Lower lobe of right lung (tissue), 2 donors: ENCODE data around the gene WNT7B. TPM values are rescaled to one million over a fixed set of nuclear protein-coding genes. Genes with fewer than 3 reads are reported as not detected.

Source experiments
- ATAC-seq, 2 donors: fragments of 200-7000 bp; cut with Tn5 transposase; one replicate each; pipeline ENCODE4 v1.9.1; 2020 to 2022; ENCODE audit warnings: mild to moderate bottlenecking in 2 of 2, moderate library complexity in 2 of 2
- DNase-seq: peaks from one replicate; pipeline ENCODE4 v3.0.0-alpha.2; 2020
- H3K27ac ChIP-seq: fragments of 200-600 bp; one replicate; pipeline ENCODE4 v1.8.0; 2022
- H3K27me3 ChIP-seq: fragments of 200-600 bp; one replicate; pipeline ENCODE4 v1.8.0; 2022; ENCODE audit warnings: low read depth
- H3K36me3 ChIP-seq: fragments of 200-600 bp; one replicate; pipeline ENCODE4 v1.8.0; 2022; ENCODE audit warnings: mild to moderate bottlenecking
- H3K4me1 ChIP-seq: fragments of 200-600 bp; one replicate; pipeline ENCODE4 v1.8.0; 2022
- H3K4me3 ChIP-seq: fragments of 200-600 bp; one replicate; pipeline ENCODE4 v1.8.0; 2022; ENCODE audit warnings: mild to moderate bottlenecking
- H3K9me3 ChIP-seq: fragments of 200-600 bp; one replicate; pipeline ENCODE4 v1.8.0; 2022
- intact Hi-C: fragments of 100-400 bp; cut with DNase I; formaldehyde crosslinking; loops from one replicate; pipeline ENCODE4 v1.11.0; 2022
- total RNA-seq: library from RNA; stranded (reverse); fragmentation: NEBNext Ultra II Directional; extraction: Animal tissue kit (Norgen Biotek cat#: 25700); gene quantifications from one replicate; pipeline ENCODE4 v1.2.1, GENCODE V29; 2021
- TF ChIP-seq, protein P1 (sequence below): fragments of 200-600 bp; IDR thresholded peaks from one replicate; pipeline ENCODE4 v1.8.0; 2022; ENCODE audit warnings: antibody characterized with exemption, mild to moderate bottlenecking
- donor health status: DM: no; HTN: yes; CAD: no; lungs with severe emphysema.

Gene WNT7B
- total RNA-seq, 1 donor from 2014 or later, result 6.3 TPM

DNA sequence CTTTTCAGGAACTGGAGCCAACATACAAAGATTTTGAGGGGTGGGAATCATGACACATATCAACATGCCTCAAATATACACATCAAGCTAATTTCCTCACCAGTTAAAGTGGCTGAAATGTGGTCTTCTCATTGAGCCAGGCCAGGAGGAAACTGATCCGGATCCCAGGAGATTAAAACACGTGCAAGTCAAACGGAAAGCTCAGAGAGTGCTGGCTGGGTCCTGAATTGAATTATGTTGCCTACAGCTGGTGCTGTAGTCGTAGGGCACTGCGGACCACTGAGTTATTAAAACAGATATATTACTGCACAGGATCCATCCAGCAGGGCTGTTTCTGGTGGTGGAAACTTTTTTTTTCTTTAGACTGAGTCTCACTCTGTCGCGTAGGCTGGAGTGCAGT is 14.1 kb upstream of the WNT7B start:
- intact Hi-C loops, result no loop called here
- no peaks in the 10 kb centered on the region for H3K9me3 ChIP-seq
- TF ChIP-seq, protein P1, sequence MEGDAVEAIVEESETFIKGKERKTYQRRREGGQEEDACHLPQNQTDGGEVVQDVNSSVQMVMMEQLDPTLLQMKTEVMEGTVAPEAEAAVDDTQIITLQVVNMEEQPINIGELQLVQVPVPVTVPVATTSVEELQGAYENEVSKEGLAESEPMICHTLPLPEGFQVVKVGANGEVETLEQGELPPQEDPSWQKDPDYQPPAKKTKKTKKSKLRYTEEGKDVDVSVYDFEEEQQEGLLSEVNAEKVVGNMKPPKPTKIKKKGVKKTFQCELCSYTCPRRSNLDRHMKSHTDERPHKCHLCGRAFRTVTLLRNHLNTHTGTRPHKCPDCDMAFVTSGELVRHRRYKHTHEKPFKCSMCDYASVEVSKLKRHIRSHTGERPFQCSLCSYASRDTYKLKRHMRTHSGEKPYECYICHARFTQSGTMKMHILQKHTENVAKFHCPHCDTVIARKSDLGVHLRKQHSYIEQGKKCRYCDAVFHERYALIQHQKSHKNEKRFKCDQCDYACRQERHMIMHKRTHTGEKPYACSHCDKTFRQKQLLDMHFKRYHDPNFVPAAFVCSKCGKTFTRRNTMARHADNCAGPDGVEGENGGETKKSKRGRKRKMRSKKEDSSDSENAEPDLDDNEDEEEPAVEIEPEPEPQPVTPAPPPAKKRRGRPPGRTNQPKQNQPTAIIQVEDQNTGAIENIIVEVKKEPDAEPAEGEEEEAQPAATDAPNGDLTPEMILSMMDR, result no peak
- ATAC-seq, result no peak
- H3K4me1 ChIP-seq, result peaks cover 17% of the 10 kb centered on the region
- no peak overlapping the region for H3K27ac ChIP-seq
- no peaks in the 10 kb centered on the region for H3K36me3 ChIP-seq
- H3K27me3 ChIP-seq, result no peaks in the 10 kb centered on the region
- no peak for DNase-seq
- H3K4me3 ChIP-seq, result no peak overlapping the region

DNA sequence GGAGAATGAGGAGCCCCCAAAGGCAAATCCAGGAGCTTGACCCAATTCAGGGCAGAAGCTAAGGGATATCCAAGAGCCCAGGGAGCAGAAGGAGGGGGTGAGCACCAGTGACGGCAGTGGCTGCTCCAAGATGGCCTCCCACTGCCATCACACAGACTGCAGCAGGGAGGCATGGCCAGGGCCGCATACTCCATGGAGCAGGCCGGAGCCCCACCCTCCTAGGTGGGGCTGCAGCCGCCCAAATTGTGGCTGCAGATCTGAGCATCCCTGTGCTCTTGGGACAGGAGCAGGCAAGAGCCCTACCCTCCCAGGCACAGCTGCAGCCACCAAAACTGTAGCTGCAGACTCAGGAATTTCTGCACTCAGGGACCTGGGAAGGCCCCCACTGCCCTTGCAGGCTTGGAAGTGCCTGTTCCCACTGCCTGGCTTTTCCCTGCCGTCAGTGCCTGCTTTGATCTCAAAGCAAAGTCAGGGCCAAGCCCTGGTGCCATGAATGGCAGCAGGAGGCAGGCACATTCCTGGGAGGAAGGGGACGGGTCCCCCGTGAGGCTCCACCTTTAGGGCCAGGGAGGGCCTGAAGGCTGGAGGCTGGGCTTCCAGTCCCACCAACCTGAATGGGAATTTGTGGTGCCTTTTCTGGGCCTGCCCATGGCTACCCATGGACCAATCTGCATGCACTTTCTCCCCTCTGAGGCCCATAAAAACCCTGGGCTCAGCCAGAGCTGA is 10.3 kb upstream of the WNT7B start:
- Histone ChIP-seq H3K27ac (no peak overlapping the region), H3K4me1 (no peaks in the 10 kb centered on the region), H3K27me3 (no peaks in the 10 kb centered on the region), H3K9me3 (no peaks in the 10 kb centered on the region), H3K4me3 (no peak overlapping the region), H3K36me3 (no peaks in the 10 kb centered on the region)
- TF ChIP-seq, protein P1, result no peak
- no peak for ATAC-seq
- no peak for DNase-seq
- intact Hi-C loops, result no loop called here

DNA sequence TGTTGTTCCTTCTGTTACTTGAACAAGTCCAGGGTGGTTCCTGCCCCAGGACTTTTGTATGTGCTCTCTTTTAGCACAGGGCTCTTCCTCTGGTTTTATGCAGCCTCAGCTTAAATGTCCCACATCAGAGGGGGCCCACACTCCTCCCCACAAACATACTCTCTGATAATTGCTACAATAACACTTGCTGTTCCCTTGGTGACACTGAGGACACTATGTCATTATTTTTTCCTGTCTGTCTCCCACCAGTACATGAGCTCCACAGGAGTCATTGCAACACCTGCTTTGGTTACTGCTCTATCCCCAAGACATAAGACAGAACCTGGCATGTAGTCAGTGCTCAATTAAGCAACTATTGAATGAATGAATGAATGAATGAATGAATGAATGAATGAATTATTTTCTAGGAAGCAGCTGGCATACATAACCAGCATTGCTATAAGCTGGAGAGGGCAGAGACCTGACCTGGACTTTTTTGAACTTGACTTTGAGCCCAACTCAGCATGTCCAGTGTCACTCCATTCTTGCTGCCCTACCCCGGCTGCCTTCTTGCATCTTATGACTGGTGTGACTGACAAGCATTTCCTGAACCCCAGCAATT is 7.5 kb upstream of the WNT7B start:
- ATAC-seq, result no peak
- TF ChIP-seq, protein P1, result no peak
- H3K4me3 ChIP-seq, result no peak overlapping the region
- no peak for DNase-seq
- H3K27me3 ChIP-seq, result no peaks in the 10 kb centered on the region
- H3K27ac ChIP-seq, result no peak overlapping the region
- no peaks in the 10 kb centered on the region for H3K9me3 ChIP-seq
- no peaks in the 10 kb centered on the region for H3K36me3 ChIP-seq
- H3K4me1 ChIP-seq, result no peaks in the 10 kb centered on the region
- intact Hi-C loops, result no loop called here

DNA sequence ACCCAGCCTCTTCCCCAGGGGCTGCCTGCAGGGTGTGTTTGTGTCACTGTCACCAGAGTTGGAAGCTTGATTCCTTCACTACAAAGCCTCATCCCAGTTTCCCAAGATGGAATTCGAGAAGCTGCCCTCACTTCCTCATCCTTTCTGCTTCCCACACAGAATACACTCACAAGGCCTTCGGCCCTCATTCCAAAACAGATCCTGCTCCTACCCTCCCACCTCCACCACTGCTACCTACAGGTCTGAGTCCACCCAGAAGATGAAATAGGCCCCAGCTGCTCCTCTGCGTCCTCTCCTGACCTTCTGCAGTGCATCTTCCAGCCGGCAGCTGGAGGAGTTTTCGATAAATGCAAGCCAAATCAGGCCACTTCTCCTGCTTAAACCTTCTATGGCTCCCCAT is 6.8 kb upstream of the WNT7B start:
- H3K27ac ChIP-seq, result no peak overlapping the region
- no peaks in the 10 kb centered on the region for H3K36me3 ChIP-seq
- intact Hi-C loops, result no loop called here
- H3K4me1 ChIP-seq, result peaks cover 4% of the 10 kb centered on the region
- H3K27me3 ChIP-seq, result peaks cover under 1% of the 10 kb centered on the region
- DNase-seq (no peak), ATAC-seq (no peak)
- H3K9me3 ChIP-seq, result no peaks in the 10 kb centered on the region
- TF ChIP-seq, protein P1, result no peak
- H3K4me3 ChIP-seq, result no peak overlapping the region

DNA sequence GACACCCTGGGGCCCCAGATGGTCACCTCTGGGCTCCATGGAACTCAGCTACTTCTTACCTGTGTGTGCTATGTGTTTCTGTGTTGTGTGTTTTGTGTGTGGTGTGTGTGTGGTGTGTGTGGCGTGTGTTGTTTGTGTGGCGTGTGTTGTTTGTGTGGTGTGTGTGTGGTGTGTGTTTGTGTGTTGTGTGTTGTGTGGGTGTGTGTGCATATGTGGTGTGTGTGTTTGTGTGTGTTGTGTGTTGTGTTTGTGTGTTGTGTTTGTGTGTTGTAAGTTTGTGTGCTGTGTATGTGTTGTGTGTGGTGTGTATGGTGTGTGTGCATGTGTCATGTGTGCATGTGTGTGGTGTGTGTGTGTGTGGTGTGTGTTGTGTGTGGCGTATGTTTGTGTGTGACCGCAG is 3.8 kb upstream of the WNT7B start:
- TF ChIP-seq, protein P1, result no peak
- Histone ChIP-seq H3K27me3 (peaks cover 22% of the 10 kb centered on the region), H3K27ac (no peak overlapping the region), H3K9me3 (no peaks in the 10 kb centered on the region), H3K36me3 (no peaks in the 10 kb centered on the region), H3K4me1 (peaks cover 20% of the 10 kb centered on the region), H3K4me3 (no peak overlapping the region)
- no peak for ATAC-seq
- DNase-seq, result no peak
- intact Hi-C loops, result no loop called here
